Measurements from ENCODE around the gene UGT1A10.
"Not testable (repeated sequence)": the region's sequence is repeated elsewhere in the genome, so short reads cannot be mapped to it uniquely, and the experiment has no call there.

The UGT1A10 gene

GRCh38 chr2:233692648-233693047, 56.4 kb downstream of the UGT1A10 start, which contains the start of gene UGT1A6:
Gene UGT1A6, plus strand, starts transcription at chr2:233692890. Its CDS starts 115 bp downstream, at chr2:233693005.
- no peak for DNase-seq (ENCODE audit: low read depth in 2 of 2)

- no peak for DNase-seq (ENCODE audit: low read depth in 2 of 2)
These were observed 57.7 kb downstream of the UGT1A10 start for GRCh38 chr2:233693963-233694362.

DNA sequence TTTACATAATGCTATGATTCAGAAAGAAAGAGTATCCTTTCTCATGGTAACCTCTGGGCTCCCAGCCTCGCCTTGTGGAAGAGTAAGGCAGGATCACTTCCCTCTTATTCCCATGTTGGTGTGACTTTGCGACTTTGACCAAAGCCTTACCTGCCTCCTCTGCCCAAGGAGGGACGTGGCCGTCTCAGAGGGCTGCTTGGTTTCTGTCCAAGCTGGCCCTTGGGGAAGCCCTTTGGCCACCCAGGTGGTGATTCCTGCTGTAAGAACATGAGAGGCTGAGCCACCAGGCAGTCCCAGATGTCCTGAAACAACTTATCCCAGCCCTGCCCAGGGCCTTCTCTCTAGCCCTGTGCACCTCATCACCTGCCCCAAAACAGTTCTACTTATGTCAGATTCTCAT, 62.5 kb downstream of the UGT1A10 start:
- DNase-seq (ENCODE audit: low read depth in 2 of 2) = no peak

DNA sequence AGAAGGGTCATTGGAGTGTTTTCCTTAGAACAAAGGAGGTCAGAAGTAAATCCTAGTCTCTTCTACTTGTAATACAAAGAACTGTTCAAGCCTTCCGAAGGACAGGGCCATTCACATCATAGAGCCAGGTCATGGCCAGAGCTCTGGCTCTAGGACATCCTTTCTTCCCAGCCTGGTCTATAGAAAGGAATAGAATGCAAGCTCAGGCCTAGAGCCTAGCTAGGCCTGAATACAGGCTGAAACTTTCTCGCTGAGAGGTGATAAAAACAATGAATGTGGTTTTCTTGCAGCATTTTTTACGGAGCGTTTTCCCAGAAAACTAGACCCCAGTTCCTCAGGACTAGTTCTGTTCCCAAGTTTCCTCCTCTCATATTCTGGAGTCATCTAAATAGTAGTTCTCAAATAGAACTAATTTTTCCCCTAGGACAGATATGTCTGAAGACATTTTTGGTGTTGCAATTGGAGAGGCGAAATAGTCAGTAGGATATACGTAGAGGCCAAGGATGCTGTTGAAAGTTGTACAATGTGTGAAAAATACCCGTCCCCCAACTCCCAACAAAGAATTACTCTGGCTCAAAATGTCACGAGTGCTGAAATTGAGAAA, 63.3 kb downstream of the UGT1A10 start:
- DNase-seq (ENCODE audit: low read depth in 2 of 2) = no peak

GRCh38 chr2:233700028-233700635, 63.9 kb downstream of the UGT1A10 start:
- no peak for DNase-seq (ENCODE audit: low read depth in 2 of 2)

DNA sequence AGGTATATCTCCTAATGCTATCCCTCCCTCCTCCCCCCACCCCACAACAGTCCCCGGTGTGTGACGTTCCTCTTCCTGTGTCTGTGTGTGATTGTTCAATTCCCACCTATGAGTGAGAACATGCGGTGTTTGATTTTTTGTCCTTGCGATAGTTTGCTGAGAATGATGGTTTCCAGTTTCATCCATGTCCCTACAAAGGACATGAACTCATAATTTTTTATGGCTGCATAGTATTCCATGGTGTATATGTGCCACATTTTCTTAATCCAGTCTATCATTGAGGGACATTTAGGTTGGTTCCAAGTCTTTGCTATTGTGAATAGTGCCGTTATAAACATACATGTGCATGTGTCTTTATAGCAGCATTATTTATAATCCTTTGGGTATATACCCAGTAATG, 64.6 kb downstream of the UGT1A10 start:
- not testable (repeated sequence) for DNase-seq (ENCODE audit: low read depth in 2 of 2)

GRCh38 chr2:233702238-233702637, 66.0 kb downstream of the UGT1A10 start:
- no peak for DNase-seq (ENCODE audit: low read depth in 2 of 2)

DNA sequence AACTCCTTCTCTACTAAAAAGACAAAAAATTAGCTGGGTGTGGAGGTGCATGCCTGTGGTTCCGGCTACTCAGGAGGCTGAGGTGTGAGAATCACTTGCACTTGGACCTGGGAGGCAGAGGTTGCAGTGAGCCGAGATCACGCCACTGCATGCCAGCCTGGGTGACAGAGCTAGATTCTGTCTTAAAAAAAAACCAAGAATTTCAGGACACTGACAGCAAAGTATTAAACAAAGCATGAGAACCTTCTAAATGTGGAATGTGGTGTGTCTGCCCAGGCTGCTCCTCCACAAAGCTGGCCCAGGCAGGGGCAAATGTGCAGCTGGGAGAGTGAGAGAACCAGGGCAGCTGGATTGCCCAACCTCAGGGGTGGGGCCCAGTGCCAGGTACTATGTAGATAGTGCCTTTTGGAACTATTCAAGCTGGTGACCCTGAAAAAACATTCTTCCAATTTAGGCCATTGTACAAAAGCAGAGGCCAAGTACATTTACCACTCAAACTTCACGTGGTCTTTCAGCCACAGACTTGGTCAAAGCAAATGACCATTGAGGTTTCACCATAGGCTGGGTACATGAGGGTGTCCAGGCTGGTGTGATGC, 69.8 kb downstream of the UGT1A10 start:
- DNase-seq (ENCODE audit: low read depth in 2 of 2) = no peak

GRCh38 chr2:233706720-233707119, 70.5 kb downstream of the UGT1A10 start:
- no peak for DNase-seq (ENCODE audit: low read depth in 2 of 2)

DNA sequence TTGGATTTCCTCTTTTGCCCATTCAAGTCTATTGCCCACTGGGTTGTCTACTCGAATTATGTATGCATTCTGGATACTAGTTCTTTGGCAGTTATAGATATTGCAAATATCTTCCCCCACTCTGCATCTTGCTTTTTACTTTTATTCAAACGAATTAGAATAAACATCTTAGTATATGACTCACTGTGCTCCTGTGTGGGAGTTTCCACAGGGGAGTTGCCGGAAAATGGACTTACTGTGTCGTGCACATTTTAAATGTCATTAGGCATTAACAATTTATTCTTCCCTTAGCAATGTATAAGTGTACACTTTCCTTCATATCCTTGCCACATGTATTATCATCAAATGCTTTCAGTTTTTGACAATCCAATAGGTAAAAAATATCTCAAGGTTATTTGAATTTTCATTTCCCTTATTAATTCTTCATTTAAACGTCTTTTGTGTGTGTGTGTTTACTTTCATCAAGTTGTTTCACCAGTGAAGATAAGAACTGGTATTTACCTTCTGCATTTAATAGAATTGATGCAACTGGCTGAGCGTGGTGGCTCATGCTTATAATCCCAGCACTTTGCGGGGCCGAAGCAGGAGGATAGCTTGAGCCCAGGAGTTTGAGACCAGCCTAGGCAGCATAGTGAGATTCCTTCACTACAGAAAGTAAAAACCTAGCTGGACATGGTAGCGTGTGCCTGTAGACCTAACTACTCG, 71.8 kb downstream of the UGT1A10 start:
- DNase-seq (ENCODE audit: low read depth in 2 of 2) = no peak

DNA sequence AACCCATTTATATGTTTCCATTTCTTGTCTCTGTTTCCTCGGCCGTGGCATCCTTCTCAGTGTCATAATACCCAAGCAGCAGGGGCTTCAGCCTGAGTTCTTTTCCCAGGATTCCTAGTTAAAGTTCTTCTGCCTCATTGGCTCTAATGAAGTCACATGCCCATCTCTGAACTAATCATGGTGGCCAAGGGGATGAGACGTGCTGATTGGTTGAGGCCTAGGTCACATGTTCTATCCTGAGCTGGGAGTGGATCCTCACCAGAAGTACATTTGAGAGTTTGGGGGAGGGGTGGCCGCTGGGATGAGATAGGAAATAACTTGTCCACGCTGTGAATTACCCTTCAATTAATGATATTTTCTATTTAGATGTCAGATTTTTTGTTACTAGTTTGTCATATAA, 72.7 kb downstream of the UGT1A10 start:
- DNase-seq (ENCODE audit: low read depth in 2 of 2) = no peak

DNA sequence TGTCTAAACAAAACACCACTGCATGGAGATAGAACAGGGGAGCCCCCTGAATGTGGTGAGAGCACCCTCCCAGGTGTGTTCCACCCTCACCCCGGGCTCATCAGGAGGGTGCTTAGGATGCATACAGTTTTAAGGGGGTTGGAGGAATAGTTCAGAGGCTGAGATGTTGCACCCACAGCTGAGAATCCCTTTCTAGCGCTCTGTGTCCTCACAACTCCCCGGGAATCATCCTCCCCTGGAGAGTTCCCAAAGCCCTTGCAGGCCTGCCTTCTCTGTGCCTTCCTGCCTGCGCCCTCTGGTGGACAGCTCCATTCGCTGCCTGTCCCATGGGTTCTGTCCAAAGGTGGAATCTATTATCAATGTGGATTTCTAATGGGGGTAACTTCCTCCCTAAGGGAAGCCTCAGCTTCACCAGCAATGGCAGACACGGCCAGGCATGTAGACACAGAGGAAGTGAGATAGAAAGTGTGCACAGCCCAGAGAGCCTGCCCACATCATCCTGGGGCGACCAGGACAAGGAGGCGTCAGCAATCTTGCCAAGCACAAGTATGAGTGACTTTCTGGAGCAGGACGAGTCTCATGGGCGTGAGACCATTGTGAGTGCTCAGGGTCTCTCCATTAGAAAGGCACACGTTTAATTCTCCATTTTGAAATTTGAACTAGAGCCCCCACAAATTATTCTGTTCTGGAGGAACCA, 75.2 kb downstream of the UGT1A10 start:
- peak; percentile 55 to 70 for DNase-seq (ENCODE audit: low read depth in 2 of 2)

- DNase-seq (ENCODE audit: low read depth in 2 of 2) = no peak
These were observed 76.5 kb downstream of the UGT1A10 start, which contains the start of gene UGT1A5 for GRCh38 chr2:233712611-233713261. Gene UGT1A5, plus strand, starts transcription at chr2:233712907. Its CDS starts 85 bp downstream, at chr2:233712992.

DNA sequence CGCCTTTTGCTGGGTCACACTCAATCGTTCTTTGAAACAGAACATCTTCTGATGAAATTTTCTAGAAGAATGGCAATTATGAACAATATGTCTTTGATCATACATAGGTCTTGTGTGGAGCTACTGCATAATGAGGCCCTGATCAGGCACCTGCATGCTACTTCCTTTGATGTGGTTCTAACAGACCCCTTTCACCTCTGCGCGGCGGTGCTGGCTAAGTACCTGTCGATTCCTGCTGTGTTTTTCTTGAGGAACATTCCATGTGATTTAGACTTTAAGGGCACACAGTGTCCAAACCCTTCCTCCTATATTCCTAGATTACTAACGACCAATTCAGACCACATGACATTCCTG, 77.0 kb downstream of the UGT1A10 start:
- no peak for DNase-seq (ENCODE audit: low read depth in 2 of 2)

DNA sequence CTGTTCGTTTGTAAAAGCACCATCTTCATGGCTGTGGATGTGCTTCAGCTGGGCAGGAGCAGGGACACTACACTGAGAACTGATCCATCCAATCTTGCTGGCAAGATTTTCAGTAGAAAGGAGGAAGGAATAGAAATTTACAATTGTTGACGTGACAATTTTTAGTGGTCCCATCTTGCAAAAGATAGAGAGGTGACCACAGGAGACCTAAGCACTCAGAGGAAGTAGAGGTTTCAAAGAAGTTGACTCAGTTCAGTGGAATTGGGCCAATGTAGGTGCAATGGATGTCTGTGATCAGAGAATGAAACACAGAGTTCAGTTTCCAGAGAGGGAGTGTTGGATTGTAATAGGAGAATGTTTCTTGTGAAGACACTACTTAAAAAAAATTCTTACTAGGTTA, 77.9 kb downstream of the UGT1A10 start:
- DNase-seq (ENCODE audit: low read depth in 2 of 2) = no peak

DNA sequence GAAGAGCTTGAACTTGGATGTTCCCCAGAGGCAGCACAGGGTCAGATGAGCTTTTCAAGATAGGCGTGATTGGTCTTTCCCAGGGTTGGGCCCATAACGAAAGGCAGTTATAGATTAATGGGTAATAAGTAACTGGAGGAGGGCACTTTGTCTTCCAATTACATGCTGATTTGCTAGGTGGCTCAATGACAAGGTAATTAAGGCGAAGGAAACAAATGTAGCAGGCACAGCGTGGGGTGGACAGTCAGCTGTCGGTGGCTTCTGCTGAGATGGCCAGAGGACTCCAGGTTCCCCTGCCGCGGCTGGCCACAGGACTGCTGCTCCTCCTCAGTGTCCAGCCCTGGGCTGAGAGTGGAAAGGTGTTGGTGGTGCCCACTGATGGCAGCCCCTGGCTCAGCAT, 82.3 kb downstream of the UGT1A10 start, which contains the start of gene UGT1A4:
Gene UGT1A4 (plus strand): TSS at position 185 of the 400 bp plus-strand sequence. CDS start 85 bp downstream, at position 270.
- no peak for DNase-seq (ENCODE audit: low read depth in 2 of 2)

DNA sequence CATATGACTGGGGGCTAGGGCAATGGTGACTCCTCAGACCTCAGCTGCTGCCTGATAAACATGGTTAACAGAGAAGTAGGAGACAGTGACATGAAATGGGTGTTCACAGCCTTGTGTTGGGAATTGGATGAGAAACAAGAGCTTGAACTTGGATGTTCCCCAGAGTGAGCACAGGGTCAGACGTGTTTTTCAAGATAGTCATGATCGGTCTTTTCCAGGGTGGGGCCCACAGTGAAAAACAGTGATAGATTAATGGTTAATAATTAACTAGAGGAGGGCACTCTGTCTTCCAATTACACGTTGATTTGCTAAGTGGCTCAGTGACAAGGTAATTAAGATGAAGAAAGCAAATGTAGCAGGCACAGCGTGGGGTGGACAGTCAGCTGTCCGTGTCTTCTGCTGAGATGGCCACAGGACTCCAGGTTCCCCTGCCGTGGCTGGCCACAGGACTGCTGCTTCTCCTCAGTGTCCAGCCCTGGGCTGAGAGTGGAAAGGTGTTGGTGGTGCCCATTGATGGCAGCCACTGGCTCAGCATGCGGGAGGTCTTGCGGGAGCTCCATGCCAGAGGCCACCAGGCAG, 92.6 kb downstream of the UGT1A10 start, which contains the start of gene UGT1A3:
Gene UGT1A3 (plus strand): TSS at position 320 of the 579 bp plus-strand sequence. CDS start 85 bp downstream, at position 405.
- no peak for DNase-seq (ENCODE audit: low read depth in 2 of 2)

- DNase-seq (ENCODE audit: low read depth in 2 of 2) = not testable (repeated sequence)
These were observed 100.8 kb downstream of the UGT1A10 start for GRCh38 chr2:233736868-233737653.

DNA sequence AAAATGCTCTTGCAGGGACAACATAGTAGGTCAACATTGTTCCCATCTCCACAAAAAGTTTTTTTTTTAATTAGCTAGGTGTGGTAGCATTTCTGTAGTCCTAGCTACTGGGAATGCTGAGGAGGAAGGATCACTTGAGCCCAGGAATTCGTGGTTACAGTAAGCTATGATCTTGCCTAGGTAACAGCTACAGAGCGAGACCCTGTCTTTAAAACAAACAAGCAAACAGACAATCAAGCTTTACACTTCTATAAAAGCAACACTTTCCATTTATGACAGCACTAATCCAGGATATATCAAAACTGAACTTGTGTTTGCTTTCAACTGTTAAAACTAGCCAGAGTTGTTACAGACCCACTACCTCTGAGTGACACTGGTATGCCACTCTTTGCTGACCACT, 104.6 kb downstream of the UGT1A10 start:
- no peak for DNase-seq (ENCODE audit: low read depth in 2 of 2)

Measured in stimulated activated CD4-positive, alpha-beta T cell treated with anti-CD3 and anti-CD28 coated beads, Interleukin-4, amount 100 ng/mL, for 48 hours (primary cell).